AG04450 (cell line): ENCODE results near the gene ST6GALNAC2. TPM values are rescaled to one million over a fixed set of nuclear protein-coding genes. Genes with fewer than 3 reads are reported as not detected.

Source experiments
- CTCF ChIA-PET: fragments of 300-600, 350-600 bp; formaldehyde crosslinking; extraction: SDS; loops from one replicate; lab custom pipeline; 2022; ENCODE audit warnings: antibody characterized with exemption, inconsistent platforms; lab: Charles Lee
- POLR2A ChIA-PET: fragments of 350-600 bp; formaldehyde crosslinking; extraction: SDS; loops from one replicate; lab custom pipeline; 2021; ENCODE audit warnings: antibody characterized with exemption, inconsistent platforms; lab: Yijun Ruan, JAX
- DNase-seq: peaks from one replicate; pipeline ENCODE4 v3.0.0-alpha.2; 2011; ENCODE audit warnings: low read depth, low spot score
- H3K27ac ChIP-seq: one replicate; pipeline ENCODE4 v1.5.1; 2012; ENCODE audit warnings: low read depth, low read length, control low read depth
- H3K27me3 ChIP-seq: one replicate; pipeline ENCODE4 v1.6.0; 2012; ENCODE audit warnings: low read length; ENCODE audit not compliant: control insufficient read depth, insufficient read depth
- H3K4me3 ChIP-seq: 2 replicates; pipeline ENCODE4 v1.5.1; 2011; ENCODE audit warnings: mild to moderate bottlenecking, low read depth, low read length, control low read depth
- H3K9me3 ChIP-seq: 2 replicates; pipeline ENCODE4 v1.5.1; 2012; ENCODE audit warnings: low read length; ENCODE audit not compliant: control insufficient read depth, insufficient read depth
- polyA plus RNA-seq: library from polyadenylated mRNA; depleted of rRNA; stranded (reverse); fragments of >200 nt; gene quantifications from 2 replicates; pipeline ENCODE4 v1.2.3, GENCODE V29; 2011
- TF ChIP-seq, protein P1 (sequence below): IDR thresholded peaks from 2 replicates; pipeline ENCODE4 v1.5.1; 2011; ENCODE audit warnings: low read depth, low read length, control low read depth, inconsistent platforms

Gene ST6GALNAC2
- polyA plus RNA-seq, 1 experiment: 0.36 TPM

GRCh38 chr17:76594690-76595089 is 9.0 kb upstream of the ST6GALNAC2 start:
- Histone ChIP-seq H3K9me3 (no peaks in the 10 kb centered on the region), H3K4me3 (no peak overlapping the region), H3K27me3 (no peaks in the 10 kb centered on the region), H3K27ac (no peak overlapping the region)
- TF ChIP-seq, protein P1, sequence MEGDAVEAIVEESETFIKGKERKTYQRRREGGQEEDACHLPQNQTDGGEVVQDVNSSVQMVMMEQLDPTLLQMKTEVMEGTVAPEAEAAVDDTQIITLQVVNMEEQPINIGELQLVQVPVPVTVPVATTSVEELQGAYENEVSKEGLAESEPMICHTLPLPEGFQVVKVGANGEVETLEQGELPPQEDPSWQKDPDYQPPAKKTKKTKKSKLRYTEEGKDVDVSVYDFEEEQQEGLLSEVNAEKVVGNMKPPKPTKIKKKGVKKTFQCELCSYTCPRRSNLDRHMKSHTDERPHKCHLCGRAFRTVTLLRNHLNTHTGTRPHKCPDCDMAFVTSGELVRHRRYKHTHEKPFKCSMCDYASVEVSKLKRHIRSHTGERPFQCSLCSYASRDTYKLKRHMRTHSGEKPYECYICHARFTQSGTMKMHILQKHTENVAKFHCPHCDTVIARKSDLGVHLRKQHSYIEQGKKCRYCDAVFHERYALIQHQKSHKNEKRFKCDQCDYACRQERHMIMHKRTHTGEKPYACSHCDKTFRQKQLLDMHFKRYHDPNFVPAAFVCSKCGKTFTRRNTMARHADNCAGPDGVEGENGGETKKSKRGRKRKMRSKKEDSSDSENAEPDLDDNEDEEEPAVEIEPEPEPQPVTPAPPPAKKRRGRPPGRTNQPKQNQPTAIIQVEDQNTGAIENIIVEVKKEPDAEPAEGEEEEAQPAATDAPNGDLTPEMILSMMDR: no peak
- CTCF ChIA-PET: interaction anchor here (2.2 to 2.6 kb wide), 2 partner anchors 29 to 72 kb away, joined by 7 to 13 read pairs; no protein-coding TSS in a partner anchor
- no peak for DNase-seq
- POLR2A ChIA-PET: no interaction called here

GRCh38 chr17:76593959-76594358 is 8.3 kb upstream of the ST6GALNAC2 start:
- POLR2A ChIA-PET: no interaction called here
- CTCF ChIA-PET: interaction anchor here (2.2 to 2.6 kb wide), 2 partner anchors 30 to 71 kb away, joined by 7 to 13 read pairs; no protein-coding TSS in a partner anchor

DNA sequence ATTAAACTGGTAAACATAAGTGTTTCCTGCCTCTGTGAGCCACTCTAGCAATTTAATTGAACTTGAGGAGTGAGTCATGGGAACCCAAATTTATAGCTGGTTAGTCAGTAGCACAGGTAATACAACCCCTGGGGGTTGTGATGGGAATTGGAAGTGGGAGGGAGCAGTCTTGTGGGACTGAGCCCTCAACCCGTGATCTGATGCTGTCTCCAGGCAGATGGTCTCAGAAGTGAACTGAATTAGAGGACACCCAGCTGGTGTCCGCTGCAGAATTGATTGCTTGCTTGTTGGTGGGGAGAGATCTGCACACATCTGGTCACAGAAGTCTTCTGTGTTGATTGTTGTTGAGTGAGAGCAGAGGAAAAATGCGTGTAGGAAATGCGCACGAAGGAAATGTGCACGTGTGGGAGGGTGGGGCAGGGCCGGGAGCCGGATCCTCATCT is 7.7 kb upstream of the ST6GALNAC2 start:
- ChIA-PET POLR2A (no interaction called here), CTCF (interaction anchor here (2.2 to 2.6 kb wide), 2 partner anchors 31 to 70 kb away, joined by 7 to 13 read pairs; no protein-coding TSS in a partner anchor)

More at GRCh38 chr17:76593959-76594358, 8.3 kb upstream of the ST6GALNAC2 start:
- Histone ChIP-seq H3K4me3 (no peak overlapping the region), H3K27me3 (no peaks in the 10 kb centered on the region), H3K9me3 (no peaks in the 10 kb centered on the region), H3K27ac (no peak overlapping the region)
- TF ChIP-seq, protein P1: no peak
- DNase-seq: no peak

GRCh38 chr17:76588182-76588581 is 2.5 kb upstream of the ST6GALNAC2 start:
- Histone ChIP-seq H3K27me3 (peaks cover 30% of the 10 kb centered on the region), H3K27ac (no peak overlapping the region), H3K9me3 (peaks cover 2% of the 10 kb centered on the region; the same call in 1 of the 2 replicates), H3K4me3 (no peak overlapping the region)
- TF ChIP-seq, protein P1: no peak
- ChIA-PET POLR2A (no interaction called here), CTCF (interaction anchor here (2.3 kb wide), 1 partner anchor 35 kb away, joined by 12 read pairs; no protein-coding TSS in a partner anchor)
- DNase-seq: no peak

More for the DNA sequence above, 7.7 kb upstream of the ST6GALNAC2 start:
- TF ChIP-seq, protein P1: no peak
- H3K4me3 ChIP-seq: no peak overlapping the region
- H3K27me3 ChIP-seq: peaks cover 5% of the 10 kb centered on the region
- DNase-seq: no peak
- H3K27ac ChIP-seq: no peak overlapping the region
- H3K9me3 ChIP-seq: 0 out of 2 replicates have a peak, but pooled peaks cover 2% of the 10 kb centered on the region

DNA sequence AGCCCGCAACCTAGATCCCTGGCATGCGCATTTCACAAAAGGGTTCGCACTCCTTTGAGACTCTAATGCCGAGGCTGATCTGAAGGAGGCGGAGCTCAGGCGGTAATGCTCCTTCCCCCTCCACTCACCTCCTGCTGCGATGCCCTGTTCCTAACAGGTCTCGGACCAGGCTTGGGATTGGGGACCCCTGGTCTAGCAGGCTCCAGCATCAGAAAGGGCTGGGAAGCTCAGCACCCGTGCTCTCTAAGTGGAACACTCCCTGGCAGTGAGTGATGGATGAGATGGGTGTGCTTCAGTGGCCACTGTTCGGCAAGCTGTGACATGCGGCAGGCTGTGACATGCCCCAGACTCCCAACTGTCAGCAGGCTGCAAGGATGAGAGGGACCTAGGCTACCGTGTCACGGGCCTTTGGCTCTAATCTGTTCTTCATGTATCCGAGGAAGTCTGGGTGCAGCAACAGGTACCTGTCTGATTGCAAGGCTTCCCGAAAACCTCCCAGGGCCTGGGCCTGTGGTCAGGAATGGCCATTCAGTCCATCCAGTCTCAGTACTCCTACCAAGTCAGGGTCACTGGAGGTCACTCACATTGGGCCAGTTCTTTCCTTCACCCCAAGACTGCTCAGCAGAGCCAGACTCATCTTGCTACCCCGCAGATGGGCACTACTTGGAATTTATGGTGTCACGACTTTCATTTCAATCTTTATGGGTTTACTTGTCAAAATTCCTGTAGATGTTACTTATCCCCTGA is 1.3 kb upstream of the ST6GALNAC2 start:
- DNase-seq: no peak
- H3K27me3 ChIP-seq: peaks cover 30% of the 10 kb centered on the region
- ChIA-PET CTCF (interaction anchor here (1.1 to 1.5 kb wide), 2 partner anchors 38 to 64 kb away, joined by 4 to 5 read pairs; no protein-coding TSS in a partner anchor), POLR2A (no interaction called here)
- H3K9me3 ChIP-seq: peaks cover 2% of the 10 kb centered on the region; the same call in 1 of the 2 replicates
- TF ChIP-seq, protein P1: no peak
- H3K27ac ChIP-seq: no peak overlapping the region
- no peak overlapping the region for H3K4me3 ChIP-seq
